ENCODE data around the gene ZNF296.

GRCh38 chr19:45107621-45108150 lies 31.4 kb upstream of the ZNF296 start:
- TF ChIP-seq CTCF (IDR thresholded peaks at IDR 0.05): no peak
- TF ChIP-seq EZH2 (IDR thresholded peaks at IDR 0.05): no peak
- no peak for TF ChIP-seq EZH2phosphoT487 (IDR thresholded peaks at IDR 0.05)

Measured in neural progenitor cell (in vitro differentiated cells).